NB4 (cell line): ENCODE measurements around the gene CACNG6.
"Not testable (repeated sequence)": the region's sequence is repeated elsewhere in the genome, so short reads cannot be mapped to it uniquely, and the experiment has no call there.

Source experiments
- DNase-seq: peaks from one replicate; pipeline ENCODE4 v3.0.0; 2010; ENCODE audit warnings: low read depth
- H3K4me3 ChIP-seq: one replicate; pipeline ENCODE4 v1.5.1; 2011; ENCODE audit warnings: mild to moderate bottlenecking, low read depth, low read length, moderate library complexity
- CTCF ChIP-seq: IDR thresholded peaks from one replicate; pipeline ENCODE4 v1.5.1; 2012; ENCODE audit warnings: low read depth, low read length
- MAX ChIP-seq: IDR thresholded peaks from 2 replicates; pipeline ENCODE4 v1.6.1; 2011; ENCODE audit warnings: low read depth, low read length
- MYC ChIP-seq: IDR thresholded peaks from 2 replicates; pipeline ENCODE4 v1.6.1; 2011; ENCODE audit warnings: low read depth, low read length
- POLR2A ChIP-seq: IDR thresholded peaks from 2 replicates; pipeline ENCODE4 v1.6.1; 2011; ENCODE audit warnings: mild to moderate bottlenecking; ENCODE audit not compliant: insufficient read length; ENCODE audit errors: extremely low read depth

The CACNG6 gene

GRCh38 chr19:54029301-54029700 lies 37.9 kb downstream of the CACNG6 start:
- no peak overlapping the region for H3K4me3 ChIP-seq
- DNase-seq, result peak; percentile 23
- TF ChIP-seq CTCF, result no peak
- TF ChIP-seq MYC, result no peak
- TF ChIP-seq MAX, result no peak
- no peak for TF ChIP-seq POLR2A

- no peak for TF ChIP-seq MAX
- no peak for TF ChIP-seq POLR2A
- TF ChIP-seq MYC, result no peak
- TF ChIP-seq CTCF, result peak; percentile 74
- DNase-seq, result peak; percentile 76
These were observed 38.6 kb downstream of the CACNG6 start for GRCh38 chr19:54029930-54030490.

GRCh38 chr19:54030895-54031586 lies 39.6 kb downstream of the CACNG6 start:
- no peak for TF ChIP-seq MYC
- peak; percentile 75 for TF ChIP-seq MAX
- peak; percentile 71 for TF ChIP-seq CTCF
- TF ChIP-seq POLR2A, result no peak
- DNase-seq, result peak; percentile 58
- H3K4me3 ChIP-seq, result peak overlapping the region; percentile 23

More at GRCh38 chr19:54029930-54030490, 38.6 kb downstream of the CACNG6 start:
- no peak overlapping the region for H3K4me3 ChIP-seq

GRCh38 chr19:54035215-54036178 lies 44.1 kb downstream of the CACNG6 start:
- H3K4me3 ChIP-seq, result no peak overlapping the region
- TF ChIP-seq MYC (no peak), CTCF (no peak), POLR2A (no peak), MAX (no peak)
- DNase-seq, result no peak

- not testable (repeated sequence) for H3K4me3 ChIP-seq
- peak; percentile 53 for DNase-seq
These were observed 45.1 kb downstream of the CACNG6 start for GRCh38 chr19:54036542-54036941.

- no peak for DNase-seq
- no peak overlapping the region for H3K4me3 ChIP-seq
- TF ChIP-seq POLR2A, result no peak
- no peak for TF ChIP-seq MAX
- no peak for TF ChIP-seq CTCF
- TF ChIP-seq MYC, result no peak
These were observed 48.6 kb downstream of the CACNG6 start for GRCh38 chr19:54040003-54040402.
